Left lung (tissue), 10 donors: ENCODE measurements around the gene PRPF38A. TPM values are rescaled to one million over a fixed set of nuclear protein-coding genes. Genes with fewer than 3 reads are reported as not detected.

Experiments used
- ATAC-seq: fragments of 200-7000 bp; cut with Tn5 transposase; one replicate; pipeline ENCODE4 v1.9.1; 2020; ENCODE audit warnings: moderate library complexity
- DNase-seq, 4 donors: peaks; one replicate each; pipeline ENCODE4 v3.0.0-alpha.2; 2013 to 2020
- H3K27ac ChIP-seq, 2 donors: fragments of 200-600 bp; sonication (generic) in 1 of 2; one replicate each; pipeline versions ENCODE4 v1.5.0 to v1.8.0; 2020 to 2021
- H3K27me3 ChIP-seq, 2 donors: fragments of 200-600 bp; sonication (generic) in 1 of 2; one replicate each; pipeline versions ENCODE4 v1.5.0 to v1.8.0; 2020 to 2021
- H3K36me3 ChIP-seq, 2 donors: fragments of 200-600 bp; sonication (generic) in 1 of 2; one replicate each; pipeline versions ENCODE4 v1.5.0 to v1.8.0; 2020 to 2021
- H3K4me1 ChIP-seq, 2 donors: fragments of 200-600 bp; one replicate each; pipeline ENCODE4 v1.8.0; 2021
- H3K4me3 ChIP-seq, 2 donors: fragments of 200-600 bp; sonication (generic) in 1 of 2; one replicate each; pipeline versions ENCODE4 v1.5.0 to v1.8.0; 2020 to 2021; ENCODE audit warnings: mild to moderate bottlenecking in 1 of 2
- H3K9me3 ChIP-seq, 2 donors: fragments of 200-600 bp; sonication (generic) in 1 of 2; one replicate each; pipeline versions ENCODE4 v1.5.0 to v1.8.0; 2020 to 2021
- CTCF ChIP-seq, 2 donors: fragments of 200-600 bp; sonication (generic) in 1 of 2; IDR thresholded peaks; one replicate each; pipeline versions ENCODE4 v1.5.0 to v1.8.0; 2021; ENCODE audit warnings: antibody characterized with exemption in 2 of 2
- intact Hi-C, 2 donors: fragments of 100-400 bp; cut with DNase I; formaldehyde crosslinking; loops; one replicate each; pipeline versions ENCODE4 v1.11.2 to v1.14.2; 2022
- polyA plus RNA-seq, 6 donors: library from polyadenylated mRNA; unstranded; fragments of 120-200 nt; gene quantifications; one replicate each; pipeline ENCODE4 v1.2.1, GENCODE V29; 2013; ENCODE audit not compliant: insufficient read length in 6 of 6
- total RNA-seq, 2 donors: library from RNA; stranded (reverse); fragmentation: NEBNext Ultra II Directional; extraction: Animal tissue kit (Norgen Biotek cat#: 25700); gene quantifications; one replicate each; pipeline ENCODE4 v1.2.1, GENCODE V29; 2021
- donor health status: DM: no; HTN: yes; CAD: no.
- donor health status: DM: no; HTN: no; CAD: no.

The PRPF38A gene
- total and polyA plus RNA-seq, 8 donors: 31.3 to 87.1 (median 79.2) TPM

- ATAC-seq (no peak), DNase-seq (no peak)
- H3K27ac ChIP-seq: no peak overlapping the region
- H3K9me3 ChIP-seq: no peaks in the 10 kb centered on the region
- no peak for TF ChIP-seq CTCF (IDR thresholded peaks at IDR 0.05)
- intact Hi-C loops: no loop called here
- no peak overlapping the region for H3K4me3 ChIP-seq
- peaks cover 0 to 13% of the 10 kb centered on the region in 2 donors for H3K36me3 ChIP-seq
- no peaks in the 10 kb centered on the region for H3K27me3 ChIP-seq
- peaks cover 4 to 10% of the 10 kb centered on the region in 2 donors for H3K4me1 ChIP-seq
Measured at GRCh38 chr1:52399629-52400028, 4.8 kb upstream of the PRPF38A start.

DNA sequence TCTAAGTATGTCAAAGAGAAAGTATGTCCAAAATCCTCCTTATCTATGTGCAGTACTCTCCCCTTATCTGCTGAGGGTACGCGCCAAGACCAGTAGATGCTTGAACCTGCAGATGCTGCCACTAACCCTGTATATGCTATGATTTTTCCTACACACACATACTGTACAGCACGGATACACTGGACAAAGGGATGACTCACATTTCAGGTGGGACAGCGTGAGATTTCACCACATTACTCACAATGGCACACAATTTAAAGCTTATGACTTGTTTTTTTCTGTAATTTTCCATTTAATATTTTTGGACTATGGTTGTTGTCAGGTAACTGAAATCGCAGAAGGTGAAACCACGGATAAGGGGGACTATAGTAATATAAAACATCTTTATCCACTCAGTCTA lies 4.3 kb upstream of the PRPF38A start:
- Histone ChIP-seq H3K9me3 (no peaks in the 10 kb centered on the region), H3K27ac (no peak overlapping the region), H3K4me3 (no peak overlapping the region), H3K36me3 (peaks cover 0 to 11% of the 10 kb centered on the region in 2 donors), H3K27me3 (no peaks in the 10 kb centered on the region), H3K4me1 (peaks cover 4 to 12% of the 10 kb centered on the region in 2 donors)
- ATAC-seq: no peak
- intact Hi-C loops: no loop called here
- DNase-seq: no peak
- TF ChIP-seq CTCF (IDR thresholded peaks at IDR 0.05): no peak

GRCh38 chr1:52402860-52403240 lies 1.6 kb upstream of the PRPF38A start:
- DNase-seq: no peak
- intact Hi-C loops: no loop called here
- ATAC-seq: no peak
- H3K36me3 ChIP-seq: peaks cover 0 to 16% of the 10 kb centered on the region in 2 donors
- H3K4me1 ChIP-seq: peaks cover 14 to 33% of the 10 kb centered on the region in 2 donors
- no peak overlapping the region for H3K4me3 ChIP-seq
- H3K27me3 ChIP-seq: no peaks in the 10 kb centered on the region
- no peak overlapping the region for H3K27ac ChIP-seq
- no peaks in the 10 kb centered on the region for H3K9me3 ChIP-seq
- TF ChIP-seq CTCF (IDR thresholded peaks at IDR 0.05): no peak

DNA sequence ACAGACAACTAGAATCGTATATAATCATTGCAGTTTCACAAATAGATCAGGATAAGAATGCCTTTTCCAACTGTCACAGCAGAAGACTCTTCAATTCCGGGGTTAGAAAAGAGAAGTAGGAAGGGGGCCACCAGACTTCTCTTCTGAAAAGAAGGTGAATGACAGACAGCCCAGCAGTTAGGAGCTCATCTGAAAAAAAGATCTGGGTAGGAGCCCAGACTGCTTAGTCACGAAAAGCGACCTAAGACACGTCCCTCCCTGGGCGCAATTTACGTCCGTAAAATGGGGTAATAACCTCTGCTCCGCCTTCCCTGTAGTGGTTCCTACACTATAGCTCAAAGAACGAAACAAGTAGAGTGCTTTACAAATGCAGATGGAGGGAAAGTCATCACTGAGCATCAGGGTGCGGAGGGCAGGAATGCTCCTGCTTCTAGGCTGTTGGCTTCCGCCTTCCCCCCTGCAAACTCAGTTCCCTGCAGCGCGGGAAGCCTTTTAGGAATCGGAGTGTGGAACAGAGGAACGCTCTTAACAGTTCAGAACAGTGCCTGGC lies 761 bp upstream of the PRPF38A start:
- H3K27me3 ChIP-seq: no peaks in the 10 kb centered on the region

GRCh38 chr1:52404975-52405338 lies 555 bp downstream of the PRPF38A start:
- Histone ChIP-seq H3K27ac (peak overlapping the region; percentile 89 to 93), H3K4me1 (peaks cover 14 to 33% of the 10 kb centered on the region in 2 donors), H3K9me3 (no peaks in the 10 kb centered on the region), H3K36me3 (peaks cover 2 to 37% of the 10 kb centered on the region in 2 donors), H3K27me3 (no peaks in the 10 kb centered on the region), H3K4me3 (peak overlapping the region; percentile 93 to 95)
- intact Hi-C loops: no loop called here
- DNase-seq (no peak), ATAC-seq (no peak)
- no peak for TF ChIP-seq CTCF (IDR thresholded peaks at IDR 0.05)

More for the DNA sequence above, 761 bp upstream of the PRPF38A start:
- Histone ChIP-seq H3K27ac (peak overlapping the region in 1 of 2 donors; percentile 93), H3K4me1 (peaks cover 14 to 33% of the 10 kb centered on the region in 2 donors), H3K9me3 (no peaks in the 10 kb centered on the region), H3K36me3 (peaks cover 0 to 24% of the 10 kb centered on the region in 2 donors), H3K4me3 (peak overlapping the region; percentile 93 to 95)
- DNase-seq (peak in 2 of 4 donors; percentile 16 to 41), ATAC-seq (peak; percentile 31)
- no peak for TF ChIP-seq CTCF (IDR thresholded peaks at IDR 0.05)
- intact Hi-C loops: no loop called here
